ENCODE measurements around the gene NANOS3. TPM values are rescaled to one million over a fixed set of nuclear protein-coding genes. Genes with fewer than 3 reads are reported as not detected.

Gene NANOS3
- total RNA-seq, 1 donor from 2014 or later, result 10.5 TPM

DNA sequence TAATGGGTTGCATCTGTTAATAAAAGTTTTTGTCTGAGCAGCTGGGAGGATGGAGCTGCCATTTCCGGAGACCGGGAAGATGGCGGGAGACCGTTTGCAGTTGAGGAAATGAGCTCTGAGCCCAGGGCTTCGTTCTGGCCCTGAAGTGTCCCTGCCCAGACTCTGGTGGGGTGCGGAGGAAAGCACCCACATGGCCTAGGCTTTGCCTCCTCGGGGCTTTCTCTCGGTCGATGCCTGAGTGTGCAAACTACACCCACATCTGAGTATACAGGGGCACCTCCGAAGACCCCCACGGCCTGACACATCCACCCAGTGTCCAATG, 15.6 kb upstream of the NANOS3 start:
- no peak for TF ChIP-seq CTCF (IDR thresholded peaks at IDR 0.05; ENCODE audit: unreplicated experiment)
- Mint-ChIP-seq H3K27ac (peak overlapping the region; percentile 16), H3K36me3 (ENCODE audit: insufficient read depth) (no peaks in the 10 kb centered on the region), H3K4me1 (ENCODE audit: low read depth) (peaks cover 16% of the 10 kb centered on the region), H3K27me3 (no peaks in the 10 kb centered on the region), H3K9me3 (ENCODE audit: low read depth) (no peaks in the 10 kb centered on the region), H3K4me3 (ENCODE audit: low read depth) (peak overlapping the region; percentile 51)
- DNase-seq (ENCODE audit: low spot score, unreplicated experiment), result no peak

DNA sequence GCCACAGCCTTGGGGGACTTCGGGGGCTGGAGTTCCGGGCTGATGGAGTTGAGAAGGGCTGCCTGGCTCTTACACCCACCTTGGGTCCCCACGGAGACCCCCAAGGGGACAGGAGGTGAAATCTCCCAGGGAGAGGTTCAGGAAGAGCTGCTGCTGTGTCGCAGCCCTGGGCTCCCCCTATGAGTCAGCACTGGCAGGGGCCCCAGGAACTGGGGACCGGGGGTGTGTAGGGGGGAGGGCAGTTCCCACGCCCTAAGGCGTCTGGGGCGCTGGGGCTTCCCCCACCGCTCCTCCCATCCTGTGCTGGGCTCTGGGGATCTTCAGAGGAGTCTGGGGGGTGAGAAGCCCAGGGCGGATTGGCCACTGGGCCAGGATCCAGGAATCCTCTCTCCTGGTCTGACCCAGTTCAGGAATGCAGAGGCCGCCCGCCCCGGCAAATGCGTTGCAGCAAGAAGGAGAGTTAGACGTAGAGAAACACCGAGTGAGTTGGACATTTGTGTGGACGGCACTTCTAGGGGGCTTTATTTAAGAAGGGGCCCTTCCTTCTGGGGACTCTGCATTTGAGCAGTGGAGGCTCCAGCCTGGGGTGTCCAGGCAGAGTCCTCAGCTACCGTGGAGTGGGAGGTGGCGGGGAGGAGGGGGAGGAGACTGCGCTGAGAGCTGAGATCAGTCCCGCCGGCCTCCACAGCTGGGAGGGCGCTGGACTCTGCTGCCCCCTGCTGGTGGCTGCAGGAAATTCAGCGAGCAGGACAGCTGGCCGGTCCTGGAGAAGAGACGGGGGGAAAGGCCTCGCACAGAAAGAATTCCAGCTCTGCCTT, 15.0 kb upstream of the NANOS3 start:
- peak overlapping the region; percentile 51 for H3K4me3 Mint-ChIP-seq (ENCODE audit: low read depth)
- DNase-seq (ENCODE audit: low spot score, unreplicated experiment), result peak; percentile 97
- no peaks in the 10 kb centered on the region for H3K27me3 Mint-ChIP-seq
- H3K27ac Mint-ChIP-seq, result peak overlapping the region; percentile 46
- no peaks in the 10 kb centered on the region for H3K9me3 Mint-ChIP-seq (ENCODE audit: low read depth)
- peak; percentile 99 for TF ChIP-seq CTCF (IDR thresholded peaks at IDR 0.05; ENCODE audit: unreplicated experiment)
- no peaks in the 10 kb centered on the region for H3K36me3 Mint-ChIP-seq (ENCODE audit: insufficient read depth)
- H3K4me1 Mint-ChIP-seq (ENCODE audit: low read depth), result peaks cover 18% of the 10 kb centered on the region

DNA sequence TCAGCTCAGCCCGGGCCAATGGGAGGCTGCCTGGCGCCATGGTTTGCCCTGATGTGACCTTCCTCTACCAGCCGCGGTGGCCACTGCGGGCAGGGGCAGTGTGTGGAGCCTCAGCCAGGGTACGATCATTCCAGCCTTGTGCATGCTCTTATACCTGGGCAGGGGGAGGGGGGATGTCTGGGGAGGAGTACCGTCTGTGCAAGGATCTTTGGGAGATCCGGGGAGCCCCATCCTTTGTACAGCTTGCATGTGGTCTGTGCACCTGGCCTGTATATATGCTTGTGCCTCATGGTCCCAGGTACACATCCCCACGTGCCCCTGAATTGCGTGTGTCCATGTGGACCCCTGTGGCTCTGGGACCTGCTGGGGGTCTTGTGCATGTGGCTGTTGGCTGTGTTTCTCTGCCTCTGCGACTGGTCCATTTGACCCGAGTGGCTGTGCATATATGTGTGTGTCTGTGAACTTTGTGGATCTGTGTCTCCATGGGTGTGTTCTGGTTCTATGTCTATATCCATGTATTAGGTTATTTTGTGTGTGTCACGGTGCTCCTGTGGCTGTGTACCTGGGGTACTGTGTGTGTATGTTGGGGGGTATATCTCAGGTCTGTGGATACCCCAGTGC, 12.8 kb upstream of the NANOS3 start:
- H3K27me3 Mint-ChIP-seq, result no peaks in the 10 kb centered on the region
- no peak for TF ChIP-seq CTCF (IDR thresholded peaks at IDR 0.05; ENCODE audit: unreplicated experiment)
- H3K9me3 Mint-ChIP-seq (ENCODE audit: low read depth), result no peaks in the 10 kb centered on the region
- peak overlapping the region; percentile 81 for H3K4me3 Mint-ChIP-seq (ENCODE audit: low read depth)
- peak overlapping the region; percentile 94 for H3K27ac Mint-ChIP-seq
- DNase-seq (ENCODE audit: low spot score, unreplicated experiment), result no peak
- peaks cover 18% of the 10 kb centered on the region for H3K4me1 Mint-ChIP-seq (ENCODE audit: low read depth)
- peaks cover 2% of the 10 kb centered on the region for H3K36me3 Mint-ChIP-seq (ENCODE audit: insufficient read depth)

- Mint-ChIP-seq H3K27me3 (no peaks in the 10 kb centered on the region), H3K4me1 (ENCODE audit: low read depth) (peaks cover 14% of the 10 kb centered on the region), H3K27ac (peak overlapping the region; percentile 94), H3K9me3 (ENCODE audit: low read depth) (no peaks in the 10 kb centered on the region), H3K4me3 (ENCODE audit: low read depth) (peak overlapping the region; percentile 81), H3K36me3 (ENCODE audit: insufficient read depth) (peaks cover 2% of the 10 kb centered on the region)
- no peak for DNase-seq (ENCODE audit: low spot score, unreplicated experiment)
- no peak for TF ChIP-seq CTCF (IDR thresholded peaks at IDR 0.05; ENCODE audit: unreplicated experiment)
Measured at GRCh38 chr19:13864667-13865570, 12.0 kb upstream of the NANOS3 start.

All from progenitor cell of endocrine pancreas (in vitro differentiated cells).